Measurements from ENCODE around the gene SUGP1.
"Not testable (repeated sequence)": the region's sequence is repeated elsewhere in the genome, so short reads cannot be mapped to it uniquely, and the experiment has no call there.

Gene SUGP1, protein sequence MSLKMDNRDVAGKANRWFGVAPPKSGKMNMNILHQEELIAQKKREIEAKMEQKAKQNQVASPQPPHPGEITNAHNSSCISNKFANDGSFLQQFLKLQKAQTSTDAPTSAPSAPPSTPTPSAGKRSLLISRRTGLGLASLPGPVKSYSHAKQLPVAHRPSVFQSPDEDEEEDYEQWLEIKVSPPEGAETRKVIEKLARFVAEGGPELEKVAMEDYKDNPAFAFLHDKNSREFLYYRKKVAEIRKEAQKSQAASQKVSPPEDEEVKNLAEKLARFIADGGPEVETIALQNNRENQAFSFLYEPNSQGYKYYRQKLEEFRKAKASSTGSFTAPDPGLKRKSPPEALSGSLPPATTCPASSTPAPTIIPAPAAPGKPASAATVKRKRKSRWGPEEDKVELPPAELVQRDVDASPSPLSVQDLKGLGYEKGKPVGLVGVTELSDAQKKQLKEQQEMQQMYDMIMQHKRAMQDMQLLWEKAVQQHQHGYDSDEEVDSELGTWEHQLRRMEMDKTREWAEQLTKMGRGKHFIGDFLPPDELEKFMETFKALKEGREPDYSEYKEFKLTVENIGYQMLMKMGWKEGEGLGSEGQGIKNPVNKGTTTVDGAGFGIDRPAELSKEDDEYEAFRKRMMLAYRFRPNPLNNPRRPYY

DNA sequence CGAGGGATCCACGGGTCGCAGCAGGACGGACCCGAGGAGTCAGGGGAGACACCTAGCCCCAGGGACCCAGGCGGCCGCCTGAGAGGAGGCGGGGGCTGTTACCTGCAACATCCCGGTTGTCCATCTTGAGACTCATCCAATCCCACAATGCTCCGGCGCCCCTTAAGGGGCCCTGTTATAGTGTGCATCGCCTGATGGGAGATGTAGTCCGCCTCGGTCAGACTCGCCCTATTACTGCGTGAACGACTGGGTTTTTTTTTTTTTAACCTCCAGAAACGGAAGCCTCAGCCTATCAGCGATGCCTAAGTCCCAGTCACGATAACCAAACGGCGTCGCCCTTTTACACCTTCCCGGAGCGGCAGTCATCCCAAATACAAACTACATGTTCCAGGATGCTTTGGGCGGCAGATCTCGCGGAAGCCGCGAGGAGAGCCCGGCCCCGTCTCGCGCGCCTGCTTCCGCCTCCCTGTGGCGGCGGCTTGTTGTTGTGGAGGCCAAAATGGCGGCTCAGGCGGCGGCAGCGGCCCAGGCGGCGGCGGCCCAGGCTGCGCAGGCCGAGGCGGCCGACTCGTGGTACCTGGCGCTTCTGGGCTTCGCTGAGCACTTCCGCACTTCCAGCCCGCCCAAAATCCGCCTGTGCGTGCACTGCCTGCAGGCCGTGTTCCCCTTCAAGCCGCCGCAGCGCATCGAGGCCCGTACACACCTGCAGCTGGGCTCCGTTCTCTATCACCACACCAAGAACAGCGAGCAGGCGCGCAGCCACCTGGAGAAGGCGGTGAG, at the start of gene SUGP1, which contains the start of gene MAU2:
SUGP1 (minus strand) TSS at position 149 of the 780 bp plus-strand sequence; CDS start at position 136, 13 bp downstream.
MAU2 (plus strand) TSS at position 469 of the 780 bp plus-strand sequence; CDS start at position 500, 31 bp downstream.
- peak; percentile 95 to 97 for DNase-seq

GRCh38 chr19:19368087-19368486, 47.8 kb upstream of the SUGP1 start:
- DNase-seq: no peak

- DNase-seq: peak; percentile 31 to 56
Observed at GRCh38 chr19:19366434-19367396, 46.4 kb upstream of the SUGP1 start.

- no peak for DNase-seq
Observed at GRCh38 chr19:19362075-19362474, 41.8 kb upstream of the SUGP1 start.

DNA sequence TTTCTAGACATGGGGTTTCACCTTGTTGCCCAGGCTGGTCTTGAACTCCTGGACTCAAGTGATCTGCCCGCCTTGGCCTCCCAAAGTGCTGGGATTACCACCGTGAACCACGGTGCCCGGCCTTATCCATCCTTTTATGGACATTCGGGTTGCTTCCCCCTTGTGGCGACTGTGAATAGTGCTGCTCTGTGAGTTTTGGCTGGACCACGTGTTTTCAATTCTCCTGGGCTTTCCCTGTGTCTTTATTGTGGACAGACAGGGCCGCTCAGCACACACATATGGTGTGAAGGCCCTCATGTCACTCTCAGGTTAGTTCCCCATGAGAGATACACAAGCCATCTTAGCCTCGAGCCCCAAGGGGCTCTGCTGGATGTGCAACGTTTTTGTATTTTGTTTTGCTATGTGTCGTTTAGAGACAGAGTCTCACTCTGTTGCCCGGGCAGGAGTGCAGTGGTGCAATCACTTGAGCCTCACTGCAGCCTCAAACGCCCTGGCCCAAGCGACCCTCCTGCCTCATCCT, 40.8 kb upstream of the SUGP1 start:
- peak; percentile 83 to 84 for DNase-seq

- no peak for DNase-seq
Observed at GRCh38 chr19:19356901-19357566, 36.7 kb upstream of the SUGP1 start.

GRCh38 chr19:19356500-19356899, 36.2 kb upstream of the SUGP1 start:
- no peak for DNase-seq

DNA sequence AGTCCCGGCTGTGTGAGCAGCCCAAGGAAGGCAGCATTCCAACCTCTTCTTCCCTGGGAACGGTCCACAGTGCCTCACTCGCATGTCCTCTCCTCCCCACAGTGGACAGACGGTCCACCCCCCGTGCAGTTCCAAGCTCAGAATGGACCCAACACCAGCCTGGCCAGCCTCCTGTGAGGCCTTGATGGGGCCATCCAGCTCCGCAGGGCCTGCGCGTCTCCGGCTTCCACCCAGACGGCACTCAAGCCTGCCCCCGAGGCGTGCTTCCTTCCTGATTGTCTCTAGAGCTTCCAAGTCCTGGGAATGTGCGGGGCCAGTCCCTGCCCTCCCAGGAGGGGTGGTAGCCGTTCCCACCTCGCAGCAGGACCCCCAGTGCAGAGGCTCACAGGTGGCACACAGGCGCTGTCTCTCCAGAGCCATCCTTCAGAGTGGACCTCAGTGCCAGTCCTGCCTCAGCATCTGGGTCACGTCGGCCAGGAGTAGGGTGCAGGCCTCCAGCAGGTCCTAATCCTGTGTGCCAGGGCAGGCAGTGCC, 35.4 kb upstream of the SUGP1 start:
- DNase-seq: no peak

GRCh38 chr19:19354932-19355331, 34.6 kb upstream of the SUGP1 start:
- no peak for DNase-seq

- no peak for DNase-seq
Observed at GRCh38 chr19:19354007-19354406, 33.7 kb upstream of the SUGP1 start.

GRCh38 chr19:19352823-19353222, 32.5 kb upstream of the SUGP1 start:
- DNase-seq: no peak

GRCh38 chr19:19350756-19351155, 30.4 kb upstream of the SUGP1 start:
- DNase-seq: not testable (repeated sequence)

DNA sequence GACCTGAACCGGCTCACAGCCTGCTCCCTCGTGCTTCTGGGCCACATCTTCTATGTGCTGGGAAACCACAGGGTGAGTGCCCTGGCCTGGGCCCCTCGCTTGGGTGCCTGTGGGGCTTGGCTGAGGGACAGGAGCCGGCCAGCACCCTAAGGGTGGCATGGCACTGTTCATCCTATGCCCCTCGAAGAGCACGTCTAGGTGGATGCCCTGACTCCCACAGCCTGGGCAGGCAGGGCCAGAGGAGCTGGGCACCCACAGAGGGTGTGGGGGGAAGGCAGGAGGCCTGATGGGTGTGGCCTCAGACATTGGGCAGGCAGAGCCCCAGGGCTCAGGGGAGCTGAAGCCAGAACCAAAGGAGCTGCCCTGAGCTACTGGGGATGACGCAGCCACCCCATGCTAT, 29.1 kb upstream of the SUGP1 start:
- no peak for DNase-seq

DNA sequence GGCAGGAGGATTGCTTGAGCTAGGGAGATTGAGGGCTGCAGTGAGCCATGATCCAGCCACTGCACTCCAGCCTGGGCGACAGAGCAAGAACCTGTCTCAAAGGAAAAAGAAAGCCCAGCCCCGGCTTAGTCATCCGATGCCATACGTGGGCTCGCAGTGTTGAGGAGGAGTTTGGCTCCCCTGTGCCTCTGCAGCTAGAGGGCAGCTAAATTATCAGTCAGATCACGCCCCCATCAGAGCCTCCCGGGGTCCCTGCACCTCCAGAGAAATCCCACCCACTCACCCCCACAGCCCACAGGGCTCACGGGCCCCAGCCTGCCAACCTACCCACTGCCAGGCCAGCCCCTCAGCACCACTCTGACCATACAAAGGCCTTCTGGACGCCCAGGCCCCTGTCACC, 28.0 kb upstream of the SUGP1 start:
- no peak for DNase-seq

GRCh38 chr19:19347401-19348110, 27.2 kb upstream of the SUGP1 start:
- no peak for DNase-seq

- no peak for DNase-seq
Observed at GRCh38 chr19:19345970-19346369, 25.7 kb upstream of the SUGP1 start.

DNA sequence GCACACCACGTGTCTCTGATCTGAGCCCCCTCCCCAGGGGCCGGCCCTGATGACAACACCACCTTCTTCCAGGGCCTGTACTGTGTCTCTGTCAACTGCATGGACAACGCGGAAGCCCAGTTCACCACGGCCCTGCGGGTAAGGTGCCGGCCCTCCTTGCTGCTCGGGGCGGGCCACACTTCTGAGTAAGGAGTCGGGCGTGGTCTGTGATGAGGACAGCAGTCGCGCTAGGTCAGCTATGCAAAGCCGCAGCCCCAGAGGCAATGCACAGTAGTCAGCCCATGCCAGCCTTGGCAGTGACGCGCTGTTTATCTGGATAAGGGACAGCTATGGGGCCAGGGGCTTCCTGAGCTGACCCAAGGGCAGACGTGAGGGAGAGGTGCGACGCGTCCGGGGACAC, 24.9 kb upstream of the SUGP1 start:
- no peak for DNase-seq

- DNase-seq: no peak
Observed at GRCh38 chr19:19343762-19344161, 23.5 kb upstream of the SUGP1 start.

- DNase-seq: no peak
Observed at GRCh38 chr19:19343016-19343362, 22.7 kb upstream of the SUGP1 start.

All from NCI-H446 (cell line).